Caco-2 (cell line): Measurements from ENCODE around the gene TAPBP. TPM values are rescaled to one million over a fixed set of nuclear protein-coding genes. Genes with fewer than 3 reads are reported as not detected.
A peak's percentile ranks its signal among the peaks of the same experiment; 100 is the strongest.

Source experiments
- BruUV-seq: library from RNA; stranded (reverse); fragments of 400-500 nt; replicated peaks from 2 replicates; lab custom pipeline; 2021; lab: Mats Ljungman, UMichigan
- CTCF ChIA-PET: fragments of 300-600 bp; sonication (Branson Sonifier 250); formaldehyde crosslinking; loops from one replicate; lab custom pipeline; 2022; ENCODE audit warnings: antibody characterized with exemption; lab: Charles Lee
- POLR2A ChIA-PET: fragments of 300-600 bp; sonication (Branson Sonifier 250); formaldehyde crosslinking; loops from one replicate; lab custom pipeline; 2022; ENCODE audit warnings: antibody characterized with exemption; lab: Charles Lee
- DNase-seq, 2 experiments: peaks; one replicate each; pipeline versions ENCODE4 v3.0.0 to v3.0.0-alpha.2; 2020 to 2022
- H3K27me3 ChIP-seq: replicated peaks from 2 replicates; pipeline ENCODE4 v1.6.0; 2011; ENCODE audit warnings: low read length; ENCODE audit not compliant: control insufficient read depth, insufficient read depth
- H3K36me3 ChIP-seq: 2 replicates; pipeline ENCODE4 v1.5.1; 2011; ENCODE audit warnings: low read length; ENCODE audit not compliant: control insufficient read depth, insufficient read depth
- H3K4me1 ChIP-seq: fragments of 250-450 bp; sonication (Bioruptor Pico); 2 replicates; pipeline ENCODE4 v1.5.1; 2020; ENCODE audit warnings: mild to moderate bottlenecking
- H3K4me3 ChIP-seq: 2 replicates; pipeline ENCODE4 v1.5.1; 2011; ENCODE audit warnings: low read depth, mild to moderate bottlenecking, control low read depth, low read length
- H3K9me3 ChIP-seq: fragments of 250-450 bp; sonication (Bioruptor Pico); 2 replicates; pipeline ENCODE4 v1.5.1; 2020; ENCODE audit warnings: mild to moderate bottlenecking, moderate library complexity
- H3K27ac Mint-ChIP-seq: one replicate; pipeline ENCODE4 v1.8.0; 2022; ENCODE audit warnings: mixed read lengths; ENCODE audit not compliant: unreplicated experiment
- H3K27me3 Mint-ChIP-seq: one replicate; pipeline ENCODE4 v1.8.0; 2022; ENCODE audit warnings: mixed read lengths; ENCODE audit not compliant: insufficient read depth, unreplicated experiment
- H3K36me3 Mint-ChIP-seq: one replicate; pipeline ENCODE4 v1.8.0; 2022; ENCODE audit warnings: mild to moderate bottlenecking, mixed read lengths; ENCODE audit not compliant: insufficient read depth, unreplicated experiment
- H3K4me1 Mint-ChIP-seq: one replicate; pipeline ENCODE4 v1.8.0; 2022; ENCODE audit warnings: low read depth, mixed read lengths; ENCODE audit not compliant: unreplicated experiment
- H3K4me3 Mint-ChIP-seq: one replicate; pipeline ENCODE4 v1.8.0; 2022; ENCODE audit warnings: mild to moderate bottlenecking, moderate library complexity, mixed read lengths; ENCODE audit not compliant: unreplicated experiment
- H3K9me3 Mint-ChIP-seq: one replicate; pipeline ENCODE4 v1.8.0; 2022; ENCODE audit warnings: mixed read lengths; ENCODE audit not compliant: unreplicated experiment
- intact Hi-C: fragments of 100-400 bp; cut with micrococcal nuclease; formaldehyde crosslinking; loops from one replicate; pipeline ENCODE4 v1.10.0; 2022; ENCODE audit not compliant: unreplicated experiment
- total RNA-seq: library from RNA; stranded (reverse); gene quantifications from 2 replicates; pipeline ENCODE4 v1.2.3, GENCODE V29; 2022
- TF ChIP-seq, protein P1 (sequence below), 2 experiments: fragments of 200-600 bp in 1 of 2; IDR thresholded peaks; 1 replicate in 1 of 2; 2 replicates in 1 of 2; pipeline versions ENCODE4 v1.5.1 to v1.8.0; 2011 to 2022; ENCODE audit warnings: antibody characterized with exemption in 1 of 2, control low read depth in 1 of 2, inconsistent platforms in 1 of 2, low read depth in 1 of 2, low read length in 1 of 2, mild to moderate bottlenecking in 1 of 2, moderate library complexity in 1 of 2; ENCODE audit not compliant: insufficient read depth in 1 of 2, severe bottlenecking in 1 of 2, unreplicated experiment in 1 of 2

Gene TAPBP
- total RNA-seq, 1 experiment from 2014 or later, result 36.7 TPM

GRCh38 chr6:33315793-33316602 lies 2.1 kb upstream of the TAPBP start:
- H3K4me3 Mint-ChIP-seq, result peak overlapping the region; percentile 98
- Histone ChIP-seq H3K9me3 (no peaks in the 10 kb centered on the region), H3K4me3 (no peak overlapping the region), H3K36me3 (peaks cover 5% of the 10 kb centered on the region), H3K4me1 (peaks cover 22% of the 10 kb centered on the region), H3K27me3 (no peaks in the 10 kb centered on the region)
- CTCF ChIA-PET, result no interaction called here
- H3K27me3 Mint-ChIP-seq, result no peaks in the 10 kb centered on the region
- POLR2A ChIA-PET, result no interaction called here
- intact Hi-C loops, result no loop called here
- no peak for DNase-seq
- H3K9me3 Mint-ChIP-seq, result no peaks in the 10 kb centered on the region
- H3K4me1 Mint-ChIP-seq, result peaks cover 31% of the 10 kb centered on the region
- H3K36me3 Mint-ChIP-seq, result peaks cover 64% of the 10 kb centered on the region
- TF ChIP-seq, protein P1, sequence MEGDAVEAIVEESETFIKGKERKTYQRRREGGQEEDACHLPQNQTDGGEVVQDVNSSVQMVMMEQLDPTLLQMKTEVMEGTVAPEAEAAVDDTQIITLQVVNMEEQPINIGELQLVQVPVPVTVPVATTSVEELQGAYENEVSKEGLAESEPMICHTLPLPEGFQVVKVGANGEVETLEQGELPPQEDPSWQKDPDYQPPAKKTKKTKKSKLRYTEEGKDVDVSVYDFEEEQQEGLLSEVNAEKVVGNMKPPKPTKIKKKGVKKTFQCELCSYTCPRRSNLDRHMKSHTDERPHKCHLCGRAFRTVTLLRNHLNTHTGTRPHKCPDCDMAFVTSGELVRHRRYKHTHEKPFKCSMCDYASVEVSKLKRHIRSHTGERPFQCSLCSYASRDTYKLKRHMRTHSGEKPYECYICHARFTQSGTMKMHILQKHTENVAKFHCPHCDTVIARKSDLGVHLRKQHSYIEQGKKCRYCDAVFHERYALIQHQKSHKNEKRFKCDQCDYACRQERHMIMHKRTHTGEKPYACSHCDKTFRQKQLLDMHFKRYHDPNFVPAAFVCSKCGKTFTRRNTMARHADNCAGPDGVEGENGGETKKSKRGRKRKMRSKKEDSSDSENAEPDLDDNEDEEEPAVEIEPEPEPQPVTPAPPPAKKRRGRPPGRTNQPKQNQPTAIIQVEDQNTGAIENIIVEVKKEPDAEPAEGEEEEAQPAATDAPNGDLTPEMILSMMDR (IDR thresholded peaks at IDR 0.05; ENCODE audit: insufficient read depth in 1 of 2, low read depth in 1 of 2, low read length in 1 of 2, severe bottlenecking in 1 of 2, unreplicated experiment in 1 of 2), result no peak
- peak overlapping the region; percentile 97 for H3K27ac Mint-ChIP-seq
- no TSS peak for BruUV-seq

DNA sequence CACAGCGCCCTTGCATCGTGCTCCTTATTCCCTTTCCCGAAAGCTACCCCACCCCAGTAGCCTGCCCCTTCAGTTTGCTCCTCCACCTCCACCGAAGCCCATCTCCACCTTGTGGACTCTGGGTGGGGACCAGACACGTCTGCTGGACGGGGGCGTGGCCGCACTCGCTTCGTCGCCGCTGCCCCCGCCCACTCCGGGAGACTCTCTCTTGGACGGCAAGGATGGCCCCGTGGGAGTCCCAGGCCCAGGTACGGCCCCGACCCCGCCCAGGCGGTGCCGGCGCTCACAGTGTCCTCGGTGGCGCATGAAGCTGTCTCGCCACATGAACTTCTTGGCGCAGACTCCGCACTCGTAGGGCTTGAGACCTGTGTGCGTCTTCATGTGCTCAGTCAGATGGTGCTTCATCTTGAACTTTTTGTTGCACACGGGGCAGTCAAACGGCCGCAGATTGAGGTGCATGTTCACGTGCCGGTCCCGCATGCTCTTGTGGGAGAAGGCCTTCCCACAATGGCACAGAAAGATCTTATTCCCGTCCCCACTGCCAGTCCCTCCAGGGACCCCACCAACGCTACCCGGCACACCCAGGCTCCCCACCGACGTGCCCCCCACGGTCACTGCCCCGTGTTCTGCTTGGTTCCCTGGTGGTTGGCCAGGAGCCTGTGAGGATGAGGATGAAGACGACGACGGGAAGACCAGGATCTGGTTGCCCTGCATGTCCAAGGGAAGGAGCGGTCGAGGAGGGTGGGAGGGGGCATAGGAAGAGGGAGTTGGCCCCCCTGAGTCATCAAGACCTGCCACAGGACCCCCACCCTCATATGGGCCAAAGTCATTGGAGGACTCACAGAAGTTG lies 1.3 kb upstream of the TAPBP start:
- H3K27ac Mint-ChIP-seq, result peak overlapping the region; percentile 97
- H3K9me3 Mint-ChIP-seq, result no peaks in the 10 kb centered on the region
- Histone ChIP-seq H3K27me3 (no peaks in the 10 kb centered on the region), H3K9me3 (no peaks in the 10 kb centered on the region), H3K4me3 (peak overlapping the region; percentile 85), H3K4me1 (peaks cover 22% of the 10 kb centered on the region), H3K36me3 (peaks cover 5% of the 10 kb centered on the region)
- intact Hi-C loops, result loop anchor here (5.0 kb wide), 1 partner anchor 32 kb away; no protein-coding TSS in a partner anchor
- TF ChIP-seq, protein P1 (IDR thresholded peaks at IDR 0.05; ENCODE audit: insufficient read depth in 1 of 2, low read depth in 1 of 2, low read length in 1 of 2, severe bottlenecking in 1 of 2, unreplicated experiment in 1 of 2), result no peak
- peak in 1 of 2 experiments; percentile 13 for DNase-seq
- CTCF ChIA-PET, result no interaction called here
- H3K4me1 Mint-ChIP-seq, result peaks cover 26% of the 10 kb centered on the region
- H3K4me3 Mint-ChIP-seq, result peak overlapping the region; percentile 98
- H3K36me3 Mint-ChIP-seq, result peaks cover 62% of the 10 kb centered on the region
- H3K27me3 Mint-ChIP-seq, result no peaks in the 10 kb centered on the region
- POLR2A ChIA-PET, result no interaction called here
- BruUV-seq, result no TSS peak

DNA sequence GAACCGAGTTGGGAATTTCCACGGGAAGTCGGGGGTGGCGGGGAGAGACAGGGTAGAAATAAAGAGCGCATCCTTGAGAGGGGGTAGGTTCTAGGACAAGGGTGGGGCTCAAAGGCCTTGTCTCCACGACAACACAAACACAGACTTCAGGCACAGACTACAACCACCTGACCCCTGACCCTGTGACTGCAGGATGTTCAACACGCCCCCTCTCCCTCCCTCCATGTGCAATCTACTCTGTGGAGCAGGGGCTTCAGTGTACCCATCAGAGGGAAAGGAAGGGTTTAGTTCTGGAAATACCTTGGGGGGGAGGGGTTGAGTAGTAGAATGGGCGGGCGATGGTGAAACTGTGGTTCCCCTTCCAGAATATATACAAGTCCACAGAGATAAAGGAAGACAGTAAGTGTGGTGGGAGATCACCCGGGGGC lies 651 bp upstream of the TAPBP start:
- TF ChIP-seq, protein P1 (IDR thresholded peaks at IDR 0.05; ENCODE audit: insufficient read depth in 1 of 2, low read depth in 1 of 2, low read length in 1 of 2, severe bottlenecking in 1 of 2, unreplicated experiment in 1 of 2), result no peak
- Mint-ChIP-seq H3K4me3 (peak overlapping the region; percentile 98), H3K27ac (peak overlapping the region; percentile 97), H3K27me3 (no peaks in the 10 kb centered on the region), H3K4me1 (peaks cover 20% of the 10 kb centered on the region), H3K36me3 (peaks cover 57% of the 10 kb centered on the region), H3K9me3 (no peaks in the 10 kb centered on the region)
- Histone ChIP-seq H3K36me3 (peaks cover 5% of the 10 kb centered on the region), H3K4me1 (peaks cover 22% of the 10 kb centered on the region), H3K27me3 (no peaks in the 10 kb centered on the region), H3K9me3 (no peaks in the 10 kb centered on the region), H3K4me3 (peak overlapping the region; percentile 85)
- ChIA-PET POLR2A (no interaction called here), CTCF (no interaction called here)
- no TSS peak for BruUV-seq
- DNase-seq, result peak; percentile 67 to 70
- intact Hi-C loops, result loop anchor here (5.0 kb wide), 1 partner anchor 33 kb away; no protein-coding TSS in a partner anchor
